OCI-M2 (cell line): ENCODE measurements around the gene PDX1.
"Not testable (repeated sequence)": the region's sequence is repeated elsewhere in the genome, so short reads cannot be mapped to it uniquely, and the experiment has no call there.

Source experiments
- DNase-seq: peaks from one replicate; lab custom pipeline; 2025; ENCODE audit not compliant: unreplicated experiment; lab: John Stamatoyannopoulos, UW

Gene PDX1

DNA sequence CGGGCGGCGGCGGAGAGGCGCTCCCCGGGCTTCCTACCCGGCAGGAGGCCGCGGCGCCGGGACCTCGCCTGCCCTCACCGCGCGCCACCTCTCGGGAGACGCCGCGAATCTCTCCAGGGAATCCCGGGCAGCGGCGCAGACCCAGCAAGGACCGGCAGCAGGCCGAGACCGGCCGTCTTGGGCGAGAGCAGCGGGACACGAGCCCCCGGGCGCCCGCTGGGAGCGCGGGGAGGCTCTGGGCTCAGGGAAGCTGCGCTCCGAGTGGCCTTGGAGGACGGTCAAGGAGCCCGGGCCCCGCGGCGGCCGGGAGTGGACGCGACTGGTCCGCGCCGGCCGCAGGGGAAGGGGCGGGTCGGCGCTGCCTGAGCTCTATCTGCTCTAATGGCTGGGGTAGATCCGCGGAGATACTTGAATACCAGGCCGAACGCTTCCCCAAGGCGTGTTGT, 34.6 kb downstream of the PDX1 start:
- DNase-seq = no peak

DNA sequence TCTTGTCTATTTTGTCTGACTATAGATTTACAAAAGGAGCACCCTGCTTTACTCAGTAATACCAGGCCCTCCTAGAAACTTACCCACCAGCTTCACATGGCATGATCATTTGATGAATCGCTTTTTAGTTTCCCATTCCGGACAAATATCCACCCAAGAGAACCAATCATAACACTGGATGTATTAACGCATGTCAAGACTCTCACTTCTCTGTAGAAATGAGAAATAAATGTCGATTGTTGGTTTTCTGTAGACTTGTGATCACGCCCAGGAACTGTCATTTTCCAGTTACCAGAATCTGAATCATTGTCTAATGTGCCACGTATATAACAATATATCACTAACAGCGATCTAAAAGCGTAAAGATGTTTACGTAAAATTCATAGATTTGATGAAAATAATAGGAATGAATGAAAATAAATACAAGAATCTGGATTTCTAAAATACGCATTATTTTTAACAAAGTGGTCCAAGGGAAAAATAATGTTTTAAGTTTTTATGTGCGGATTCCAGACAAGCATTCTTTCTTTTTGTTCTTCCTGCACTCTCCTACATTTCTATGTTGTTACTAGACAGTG, 35.3 kb downstream of the PDX1 start:
- DNase-seq = no peak

DNA sequence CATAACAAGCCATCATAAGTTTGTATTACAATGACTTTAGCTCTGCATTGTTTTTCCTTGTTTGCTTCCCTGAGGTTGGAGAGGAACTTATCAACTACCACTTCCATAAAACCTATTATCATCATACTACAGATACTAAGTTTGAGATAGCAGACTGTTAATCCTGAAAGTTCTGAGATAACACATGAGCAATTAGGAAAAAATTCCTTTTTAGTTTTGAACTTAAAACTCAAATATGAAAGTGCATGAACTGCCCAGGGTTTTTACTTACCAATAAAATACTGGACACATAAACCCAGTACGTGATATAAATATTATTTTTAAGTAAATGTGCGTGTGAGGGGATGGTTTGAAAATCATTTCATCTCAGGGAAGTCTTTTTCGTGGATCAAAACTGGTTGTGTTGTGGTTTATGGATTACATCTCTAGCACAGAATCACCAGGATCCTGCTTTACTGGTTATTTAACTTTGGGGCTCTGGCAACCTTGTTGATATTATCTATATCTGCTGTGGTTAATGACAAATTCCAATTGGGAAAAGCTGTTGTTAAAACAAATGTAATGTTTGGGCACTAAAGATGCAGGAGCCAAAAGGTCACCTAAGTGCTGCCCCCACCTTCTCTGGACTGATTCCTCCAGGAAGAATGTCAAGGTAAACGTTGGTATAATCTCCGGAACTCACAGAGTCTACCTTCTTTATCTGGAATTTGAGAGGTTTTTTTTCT, 36.9 kb downstream of the PDX1 start:
- no peak for DNase-seq

- DNase-seq = no peak
These were observed 40.2 kb downstream of the PDX1 start for GRCh38 chr13:27959976-27960361.

DNA sequence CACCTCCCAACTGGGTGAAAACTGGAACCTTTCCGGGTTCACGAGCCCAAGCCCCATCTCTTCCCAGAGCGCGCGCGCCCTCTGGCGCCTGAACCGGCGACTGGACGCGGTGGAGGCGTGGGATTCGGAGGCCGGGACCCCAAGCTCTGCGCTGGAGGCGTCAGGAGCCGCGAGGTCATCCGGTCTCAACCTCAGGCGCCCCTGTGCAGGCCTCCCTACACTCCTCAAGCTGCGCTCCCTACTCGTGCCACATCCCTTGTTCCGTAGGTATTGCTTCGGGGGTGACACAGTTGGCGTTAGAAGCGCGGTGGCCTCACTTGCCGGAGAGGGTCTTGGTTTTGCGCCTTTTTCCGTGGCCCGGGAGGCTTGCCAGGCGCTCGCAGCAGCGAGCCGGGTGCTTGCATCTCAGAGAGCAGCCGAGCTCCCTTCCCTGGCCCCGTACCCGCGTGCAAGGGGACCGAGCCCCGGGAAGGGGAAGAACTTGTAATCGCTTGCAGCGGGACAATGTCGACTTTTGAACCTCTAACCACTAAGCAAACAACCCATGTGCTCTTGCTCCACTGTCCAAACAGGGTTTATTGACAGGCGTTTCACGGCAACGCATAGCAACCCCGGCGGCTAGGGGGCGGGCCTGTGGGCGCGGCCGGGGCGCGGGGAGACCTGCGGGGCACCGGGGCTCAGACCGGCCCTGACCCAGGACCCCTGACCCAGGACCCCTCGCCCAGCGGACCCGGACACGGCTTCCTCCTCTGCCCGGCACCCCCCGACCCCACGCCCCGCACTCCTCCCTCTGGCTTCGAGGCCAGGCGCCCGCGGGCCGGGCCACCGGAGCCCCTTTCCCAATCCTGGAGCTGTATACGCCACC, 40.8 kb downstream of the PDX1 start:
- DNase-seq = no peak

DNA sequence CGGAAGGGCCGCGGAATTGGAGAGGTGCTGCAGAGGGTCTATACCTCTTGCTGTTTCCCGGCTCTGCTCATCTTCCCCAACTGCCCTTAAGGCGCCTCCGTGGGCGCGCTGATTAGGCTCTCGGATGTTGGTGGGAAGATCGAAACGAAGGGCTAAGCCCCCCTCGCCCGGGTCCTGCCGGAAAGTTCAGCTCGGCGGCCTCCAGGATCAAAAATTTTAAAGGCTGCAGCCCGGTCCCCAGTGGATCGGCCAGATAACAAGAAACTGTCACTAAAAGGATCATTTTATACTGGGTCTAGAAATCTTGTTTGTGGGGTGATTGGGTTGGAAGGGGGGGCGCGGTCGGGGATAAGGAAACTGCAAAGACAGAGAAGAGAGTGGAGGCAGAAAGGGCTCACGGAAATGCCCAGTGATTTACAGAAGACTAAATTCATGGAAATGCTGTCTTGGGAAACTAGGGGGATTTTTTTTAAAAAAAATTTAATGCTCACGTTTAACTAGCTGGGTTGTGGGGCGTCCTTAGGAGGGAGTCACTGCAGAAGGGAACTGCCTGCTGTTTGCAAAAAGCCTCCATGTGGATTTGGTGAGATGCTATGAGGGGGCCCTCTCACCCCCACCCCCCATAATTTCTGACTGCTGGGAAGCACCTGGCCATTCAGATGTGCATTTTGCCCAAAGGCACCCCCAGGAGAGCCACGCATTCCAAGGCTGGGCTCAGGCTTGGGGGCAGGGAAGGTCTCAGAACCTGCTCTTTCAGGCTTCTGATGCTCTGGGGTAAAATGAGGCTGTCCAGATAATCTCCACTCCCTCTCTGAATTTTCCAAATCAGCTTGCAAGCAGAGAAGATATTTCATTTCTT, 41.7 kb downstream of the PDX1 start:
- DNase-seq = no peak

GRCh38 chr13:27962128-27962841, 42.5 kb downstream of the PDX1 start:
- DNase-seq = no peak

DNA sequence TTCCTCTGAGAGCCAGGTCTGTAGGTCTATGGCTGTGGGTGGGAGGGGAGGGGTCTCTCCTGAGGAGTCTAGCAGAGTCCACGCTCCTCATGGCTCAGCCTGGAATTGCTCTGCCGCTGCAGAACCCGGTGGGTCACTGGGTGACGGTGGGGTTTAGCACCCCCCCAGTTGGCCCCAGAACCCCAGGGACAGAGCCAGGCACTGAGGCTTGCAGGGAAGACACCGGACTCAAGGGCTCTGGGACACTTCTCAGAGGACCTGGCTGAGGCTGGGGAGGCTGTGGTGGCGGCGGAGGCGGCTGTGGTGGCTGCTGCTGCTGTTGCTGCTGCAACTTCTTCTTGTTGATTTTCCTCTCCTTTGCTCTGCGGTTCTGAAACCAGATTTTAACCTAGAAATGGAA, 43.2 kb downstream of the PDX1 start:
- no peak for DNase-seq

DNA sequence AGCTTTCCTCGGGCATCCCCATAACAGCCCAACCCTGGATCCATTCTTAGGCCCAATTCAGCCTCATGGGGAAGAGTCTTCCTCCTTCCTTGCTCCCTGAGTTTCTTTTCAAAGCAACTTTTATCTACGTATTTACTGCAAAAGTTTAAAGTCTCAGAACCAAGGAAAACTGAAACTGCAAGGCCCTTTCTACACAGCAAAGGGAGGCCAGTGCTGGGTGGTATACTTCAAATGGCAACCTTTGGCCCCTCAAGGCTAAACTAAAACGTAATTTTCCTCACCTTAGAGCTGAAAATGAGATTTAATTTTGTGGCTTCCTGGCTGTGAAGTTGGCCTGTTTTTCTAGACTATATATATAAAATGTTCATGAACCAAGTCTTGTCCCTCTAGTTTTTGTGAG, 43.7 kb downstream of the PDX1 start:
- DNase-seq = no peak

GRCh38 chr13:27964206-27964605, 44.4 kb downstream of the PDX1 start:
- not testable (repeated sequence) for DNase-seq

GRCh38 chr13:27964741-27965323, 45.0 kb downstream of the PDX1 start:
- DNase-seq = no peak

GRCh38 chr13:27965343-27965739, 45.5 kb downstream of the PDX1 start:
- DNase-seq = no peak

- no peak for DNase-seq
These were observed 46.2 kb downstream of the PDX1 start for GRCh38 chr13:27965740-27966640.

- DNase-seq = no peak
These were observed 46.9 kb downstream of the PDX1 start for GRCh38 chr13:27966641-27967202.

GRCh38 chr13:27967203-27967735, 47.5 kb downstream of the PDX1 start:
- no peak for DNase-seq

GRCh38 chr13:27967736-27968315, 48.0 kb downstream of the PDX1 start:
- no peak for DNase-seq

GRCh38 chr13:27968316-27969081, 48.7 kb downstream of the PDX1 start:
- DNase-seq = no peak
